NB4 (cell line): ENCODE data around the gene JMJD7.

Experiments
- DNase-seq: peaks from one replicate; pipeline ENCODE4 v3.0.0; 2010; ENCODE audit warnings: low read depth
- H3K4me3 ChIP-seq: one replicate; pipeline ENCODE4 v1.5.1; 2011; ENCODE audit warnings: mild to moderate bottlenecking, low read depth, low read length, moderate library complexity
- CTCF ChIP-seq: IDR thresholded peaks from one replicate; pipeline ENCODE4 v1.5.1; 2012; ENCODE audit warnings: low read depth, low read length
- MAX ChIP-seq: IDR thresholded peaks from 2 replicates; pipeline ENCODE4 v1.6.1; 2011; ENCODE audit warnings: low read depth, low read length
- MYC ChIP-seq: IDR thresholded peaks from 2 replicates; pipeline ENCODE4 v1.6.1; 2011; ENCODE audit warnings: low read depth, low read length
- POLR2A ChIP-seq: IDR thresholded peaks from 2 replicates; pipeline ENCODE4 v1.6.1; 2011; ENCODE audit warnings: mild to moderate bottlenecking; ENCODE audit not compliant: insufficient read length; ENCODE audit errors: extremely low read depth

JMJD7 gene

GRCh38 chr15:41804361-41804760 is 23.5 kb upstream of the JMJD7 start:
- no peak for DNase-seq
- TF ChIP-seq CTCF (no peak), MYC (no peak), MAX (no peak), POLR2A (no peak)

GRCh38 chr15:41804916-41805666 is 22.8 kb upstream of the JMJD7 start:
- TF ChIP-seq MYC (no peak), POLR2A (no peak), MAX (no peak), CTCF (no peak)
- DNase-seq, result no peak

More at GRCh38 chr15:41804361-41804760, 23.5 kb upstream of the JMJD7 start:
- no peak overlapping the region for H3K4me3 ChIP-seq

GRCh38 chr15:41805711-41806110 is 22.2 kb upstream of the JMJD7 start:
- no peak for DNase-seq
- no peak overlapping the region for H3K4me3 ChIP-seq
- no peak for TF ChIP-seq POLR2A
- no peak for TF ChIP-seq MAX
- TF ChIP-seq CTCF, result no peak
- TF ChIP-seq MYC, result no peak

More at GRCh38 chr15:41804916-41805666, 22.8 kb upstream of the JMJD7 start:
- no peak overlapping the region for H3K4me3 ChIP-seq

GRCh38 chr15:41806291-41807181 is 21.4 kb upstream of the JMJD7 start:
- DNase-seq, result peak; percentile 29
- no peak overlapping the region for H3K4me3 ChIP-seq
- 0 out of 2 replicates have a peak, but pooled peaks have one; percentile 10 for TF ChIP-seq MAX
- TF ChIP-seq MYC, result peak; percentile 9; the same call in 1 of the 2 replicates
- no peak for TF ChIP-seq POLR2A

GRCh38 chr15:41809121-41809520 is 18.8 kb upstream of the JMJD7 start:
- DNase-seq, result no peak
- TF ChIP-seq CTCF (no peak), POLR2A (no peak), MYC (no peak), MAX (no peak)
- no peak overlapping the region for H3K4me3 ChIP-seq

GRCh38 chr15:41809526-41810220 is 18.2 kb upstream of the JMJD7 start:
- no peak overlapping the region for H3K4me3 ChIP-seq
- no peak for DNase-seq
- TF ChIP-seq CTCF (no peak), MAX (0 out of 2 replicates have a peak, but pooled peaks have one; percentile 49)
